K562 (cell line): ENCODE measurements around the gene TMEM117. TPM values are rescaled to one million over a fixed set of nuclear protein-coding genes. Genes with fewer than 3 reads are reported as not detected.
A peak's percentile ranks its signal among the peaks of the same experiment; 100 is the strongest.

Experiments used
- ATAC-seq: fragments of 200-7000 bp; cut with Tn5 transposase; 3 replicates; pipeline ENCODE4 v1.9.1; 2020; ENCODE audit warnings: moderate library complexity
- BruUV-seq: library from RNA; stranded (reverse); fragments of 400-500 nt; replicated peaks from 2 replicates; lab custom pipeline; 2021; lab: Mats Ljungman, UMichigan
- CTCF ChIA-PET: fragments of 300-600 bp; formaldehyde crosslinking; extraction: SDS; loops from one replicate; lab custom pipeline; 2021; ENCODE audit warnings: low intra/inter-chr PET ratio; lab: Yijun Ruan, JAX
- POLR2A ChIA-PET: fragments of 300-600, 350-650 bp; sonication (Branson Sonifier 250); formaldehyde crosslinking; extraction: SDS; loops from one replicate; lab custom pipeline; 2021; ENCODE audit warnings: antibody characterized with exemption, inconsistent platforms; lab: Yijun Ruan, JAX
- DNase-seq, 4 experiments: peaks; one replicate each; pipeline versions ENCODE4 v3.0.0 to v3.0.0-alpha.2; 2011 to 2018; ENCODE audit warnings: low spot score in 3 of 4, mixed read lengths in 3 of 4; ENCODE audit errors: extremely low read depth in 1 of 4
- FAIRE-seq: peaks from 2 replicates; lab custom pipeline; 2011; peaks lifted over from hg19 to GRCh38; lab: Jason Lieb, UNC
- H2AFZ ChIP-seq: 2 replicates; pipeline ENCODE4 v1.6.0; 2011; ENCODE audit warnings: low read depth, low read length, control low read depth, inconsistent platforms
- H3K27ac ChIP-seq: fragments of 200-600 bp; 3 replicates; pipeline ENCODE4 v1.8.0; 2011; ENCODE audit warnings: low read depth, mild to moderate bottlenecking, control low read depth, inconsistent platforms, low read length, moderate library complexity, mixed read lengths; ENCODE audit errors: extremely low read depth
- H3K27me3 ChIP-seq, 2 experiments: fragments of 300-600 bp in 1 of 2; 2 replicates in 1 of 2; 3 replicates in 1 of 2; pipeline versions ENCODE4 v1.6.0 to v1.8.0; 2011; ENCODE audit warnings: inconsistent platforms in 2 of 2, low read length in 2 of 2, mild to moderate bottlenecking in 1 of 2, mixed read lengths in 1 of 2, moderate library complexity in 1 of 2; ENCODE audit not compliant: control insufficient read depth in 2 of 2, insufficient read depth in 2 of 2
- H3K36me3 ChIP-seq: fragments of 300-600 bp; 3 replicates; pipeline ENCODE4 v1.8.0; 2011; ENCODE audit warnings: mild to moderate bottlenecking, low read length, inconsistent platforms; ENCODE audit not compliant: control insufficient read depth, insufficient read depth
- H3K4me1 ChIP-seq, 2 experiments: fragments of 200-600 bp in 1 of 2; replicated peaks in 1 of 2; 2 replicates in 1 of 2; 3 replicates in 1 of 2; pipeline versions ENCODE4 v1.5.1 to v1.8.0; 2011; ENCODE audit warnings: inconsistent platforms in 2 of 2, low read length in 2 of 2, mild to moderate bottlenecking in 1 of 2, mixed read lengths in 1 of 2, moderate library complexity in 1 of 2; ENCODE audit not compliant: control insufficient read depth in 2 of 2, insufficient read depth in 2 of 2
- H3K4me2 ChIP-seq: 2 replicates; pipeline ENCODE4 v1.6.1; 2011; ENCODE audit warnings: low read length, control low read depth, inconsistent platforms, mixed read lengths; ENCODE audit not compliant: insufficient read depth
- H3K4me3 ChIP-seq: fragments of 200-600 bp; sonication (generic), shearing (Covaris generic); 2 replicates; pipeline ENCODE4 v1.5.1; 2016; ENCODE audit warnings: control low read depth, inconsistent platforms
- H3K79me2 ChIP-seq: fragments of 200-600 bp; 3 replicates; pipeline ENCODE4 v1.8.0; 2011; ENCODE audit warnings: low read length, inconsistent platforms; ENCODE audit not compliant: control insufficient read depth, insufficient read depth
- H3K9ac ChIP-seq, 2 experiments: 2 replicates each; pipeline versions ENCODE4 v1.6.0 to v1.6.1; 2011; ENCODE audit warnings: low read depth in 2 of 2, low read length in 2 of 2, control low read depth in 1 of 2, inconsistent platforms in 1 of 2, mild to moderate bottlenecking in 1 of 2, mixed read lengths in 1 of 2; ENCODE audit not compliant: insufficient read depth in 1 of 2
- H3K9me1 ChIP-seq: one replicate; pipeline ENCODE4 v1.6.0; 2011; ENCODE audit warnings: inconsistent platforms, mild to moderate bottlenecking, low read length, moderate library complexity; ENCODE audit not compliant: control insufficient read depth, insufficient read depth
- H3K9me3 ChIP-seq: replicated peaks from 2 replicates; pipeline ENCODE4 v1.5.1; 2011; ENCODE audit warnings: low read depth, low read length, inconsistent platforms; ENCODE audit not compliant: control insufficient read depth, insufficient read depth
- H4K20me1 ChIP-seq: replicated peaks from 2 replicates; pipeline ENCODE4 v1.6.1; 2011; ENCODE audit warnings: low read length, inconsistent platforms, mixed read lengths; ENCODE audit not compliant: control insufficient read depth, insufficient read depth
- ARNT ChIP-seq, 2 experiments: fragments of 450-650 bp; IDR thresholded peaks; 2 replicates each; pipeline ENCODE4 v1.6.1; 2016; ENCODE audit warnings: mild to moderate bottlenecking in 1 of 2
- ATF1 ChIP-seq, 2 experiments: fragments of 450-650 bp in 1 of 2; IDR thresholded peaks; 2 replicates each; pipeline ENCODE4 v1.6.1; 2016; ENCODE audit warnings: missing compliant biosample characterization in 1 of 2, missing genetic modification characterization in 1 of 2
- BRCA1 ChIP-seq, 2 experiments: fragments of 450-650 bp in 1 of 2; sonication (generic) in 1 of 2; formaldehyde crosslinking in 1 of 2; IDR thresholded peaks; 2 replicates each; pipeline versions ENCODE4 v1.5.0 to v1.6.1; 2017 to 2020; ENCODE audit warnings: mild to moderate bottlenecking in 1 of 2, missing genetic modification reagents in 1 of 2
- CBX2 ChIP-seq: fragments of 200-600 bp; sonication (generic); IDR thresholded peaks from one replicate; pipeline ENCODE4 v1.6.1; 2012; ENCODE audit warnings: mild to moderate bottlenecking, low read length, inconsistent platforms; ENCODE audit not compliant: insufficient read depth, poor library complexity, severe bottlenecking
- CREM ChIP-seq: IDR thresholded peaks from 2 replicates; pipeline ENCODE4 v1.6.1; 2014; ENCODE audit warnings: antibody characterized with exemption, low read depth
- DPF2 ChIP-seq: fragments of 450-650 bp; IDR thresholded peaks from 2 replicates; pipeline ENCODE4 v1.6.1; 2016
- KDM2B ChIP-seq: fragments of 250-450 bp; sonication (Bioruptor Pico); IDR thresholded peaks from 2 replicates; pipeline ENCODE4 v1.8.0; 2021; ENCODE audit warnings: mild to moderate bottlenecking, moderate library complexity
- MEF2D ChIP-seq: conservative IDR thresholded peaks from 2 replicates; pipeline ENCODE4 v1.6.1; 2016; ENCODE audit warnings: low read depth, missing genetic modification characterization, missing compliant biosample characterization
- POLR2A ChIP-seq: fragments of 450-650 bp; conservative IDR thresholded peaks from 2 replicates; pipeline ENCODE4 v1.6.1; 2016
- SIN3B ChIP-seq: fragments of 450-650 bp; IDR thresholded peaks from 2 replicates; pipeline ENCODE4 v1.6.1; 2017; ENCODE audit warnings: low read depth, mild to moderate bottlenecking, moderate library complexity
- SMAD1 ChIP-seq: fragments of 150-350 bp; IDR thresholded peaks from 2 replicates; pipeline ENCODE4 v1.6.1; 2014; ENCODE audit warnings: low read length, low read depth; ENCODE audit not compliant: partially characterized antibody
- SMC3 ChIP-seq: conservative IDR thresholded peaks from 2 replicates; pipeline ENCODE4 v1.6.1; 2011; ENCODE audit warnings: low read depth, low read length, improper control_type of control experiment; ENCODE audit not compliant: insufficient read depth
- SNRNP70 ChIP-seq: fragments of 200-400 bp; formaldehyde crosslinking; optimal IDR thresholded peaks from 2 replicates; pipeline ENCODE3; 2017; ENCODE audit warnings: low read depth, low read length
- SPI1 ChIP-seq: IDR thresholded peaks from 2 replicates; pipeline ENCODE4 v1.6.1; 2011; ENCODE audit warnings: low read depth, low read length, control low read depth, borderline replicate concordance
- WGBS: fragments of 100-300 bp; shearing (Covaris generic); methylation state at CpG from one replicate; pipeline ENCODE4 v1.1.6; 2016; ENCODE audit warnings: low coverage, mixed read lengths; ENCODE audit not compliant: insufficient coverage; ENCODE audit errors: missing lambda C conversion rate; 5-methylcytosine and 5-hydroxymethylcytosine counted together
- in situ Hi-C: fragments of 300-500 bp; cut with MboI; formaldehyde crosslinking; loops from 4 replicates; pipeline ENCODE4 v1.15.0; 2018; ENCODE audit warnings: inconsistent platforms, mixed read lengths
- intact Hi-C: fragments of 100-400 bp; cut with micrococcal nuclease; formaldehyde crosslinking; loops from 2 replicates; pipeline ENCODE4 v1.14.2; 2022
- polyA plus RNA-seq, 8 experiments: library from polyadenylated mRNA; depleted of rRNA in 4 of 8; stranded (reverse) in 5 of 8; unstranded in 3 of 8; fragments of >200 nt; fragmentation: Nextera tagmentation in 2 of 8; fragmentation: Illumina TruSeq in 1 of 8; extraction: Ambion mirVana in 2 of 8; extraction: Trizol in 1 of 8; gene quantifications; 2 replicates each; pipeline versions ENCODE4 v1.2.1 to v1.2.3, GENCODE V29; 2011 to 2014; ENCODE audit warnings: inconsistent platforms in 1 of 8, missing spikeins in 1 of 8
- total RNA-seq, 7 experiments: library from RNA; depleted of rRNA in 6 of 7; stranded (reverse); fragments of >200 nt in 6 of 7; fragmentation: Illumina TruSeq in 2 of 7; extraction: Trizol in 2 of 7; gene quantifications; 2 replicates each; pipeline versions ENCODE4 v1.2.1 to v1.2.3, GENCODE V29; 2011 to 2021; ENCODE audit warnings: low replicate concordance in 1 of 7
- TF ChIP-seq, protein P1 (sequence below), 3 experiments: fragments of 200-800 bp in 1 of 3; sonication (Bioruptor generic) in 1 of 3; sonication (generic) in 1 of 3; formaldehyde crosslinking in 1 of 3; IDR thresholded peaks; 2 replicates each; pipeline versions ENCODE4 v1.6.1 to v1.8.0; 2016 to 2022; ENCODE audit warnings: mild to moderate bottlenecking in 2 of 3, missing compliant biosample characterization in 2 of 3, missing genetic modification characterization in 2 of 3, missing genetic modification reagents in 1 of 3
- TF ChIP-seq, protein P2 (sequence below): fragments of 450-650 bp; IDR thresholded peaks from 2 replicates; pipeline ENCODE4 v1.6.1; 2018; ENCODE audit warnings: mild to moderate bottlenecking, low read depth; ENCODE audit not compliant: partially characterized antibody
- TF ChIP-seq, protein P3 (sequence below), 3 experiments: IDR thresholded peaks in 2 of 3; conservative IDR thresholded peaks in 1 of 3; 2 replicates each; pipeline ENCODE4 v1.5.1; 2011 to 2012; ENCODE audit warnings: low read length in 3 of 3, mild to moderate bottlenecking in 3 of 3, control low read depth in 2 of 3, improper control_type of control experiment in 1 of 3, inconsistent platforms in 1 of 3, low read depth in 1 of 3, mixed read lengths in 1 of 3, moderate library complexity in 1 of 3; ENCODE audit not compliant: insufficient read depth in 2 of 3

The TMEM117 gene
- total and polyA plus RNA-seq, 9 of the 15 experiments (the other 6 are each of a cell fraction or from before 2014, with no cell fraction given): 0.31 to 2.8 (median 1.0) TPM

DNA sequence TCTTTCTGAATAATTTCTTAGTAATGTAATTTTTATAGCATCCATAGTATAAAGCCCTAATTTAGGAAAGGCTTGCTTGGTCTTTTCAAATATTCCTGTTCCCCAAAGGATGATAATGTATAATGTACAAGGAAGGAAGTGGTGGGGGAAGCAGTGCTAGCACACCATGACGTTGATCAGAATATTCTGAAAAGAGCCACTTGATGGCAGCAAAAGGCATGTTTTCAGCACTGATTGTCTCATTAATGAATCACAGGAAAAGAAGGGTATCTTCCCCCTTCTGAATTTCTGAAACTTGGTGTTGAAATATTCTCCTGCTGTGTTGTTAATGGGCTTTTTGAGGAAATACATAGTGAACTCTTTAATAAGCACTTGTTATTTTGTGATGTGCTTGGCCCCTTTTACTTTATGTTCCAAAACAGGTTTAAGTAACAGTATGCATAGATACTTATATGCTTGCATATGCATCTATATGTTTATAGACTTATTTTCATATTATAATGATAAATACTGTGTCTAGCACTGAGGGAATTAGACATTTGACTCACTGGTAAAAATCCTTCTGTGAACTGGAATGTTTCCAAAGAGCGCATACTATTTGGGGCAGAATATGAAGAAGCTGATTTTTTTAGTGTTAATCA, 122.0 kb downstream of the TMEM117 start:
- ChIA-PET POLR2A (no interaction called here), CTCF (no interaction called here)
- H4K20me1 ChIP-seq: no peaks in the 10 kb centered on the region
- H3K9me1 ChIP-seq: no peaks in the 10 kb centered on the region
- no peak overlapping the region for H2AFZ ChIP-seq
- H3K4me1 ChIP-seq: no peaks in the 10 kb centered on the region
- H3K4me2 ChIP-seq: no peak overlapping the region
- no peaks in the 10 kb centered on the region for H3K9me3 ChIP-seq
- 9% methylated on average over 2 of the region's 2 CpGs for WGBS
- ATAC-seq (peak; percentile 82), FAIRE-seq (no peak), DNase-seq (peak; percentile 12 to 44 (median 16))
- H3K36me3 ChIP-seq: no peaks in the 10 kb centered on the region
- H3K9ac ChIP-seq: no peak overlapping the region
- H3K27ac ChIP-seq: no peak overlapping the region
- no peaks in the 10 kb centered on the region for H3K79me2 ChIP-seq
- intact Hi-C loops (loop anchor here (1.0 kb wide), 1 partner anchor 972 kb away; no protein-coding TSS in a partner anchor), in situ Hi-C loops (no loop called here)
- BruUV-seq: no TSS peak
- no peak overlapping the region for H3K4me3 ChIP-seq
- H3K27me3 ChIP-seq: no peaks in the 10 kb centered on the region
- no peak for TF ChIP-seq KDM2B (CRISPR knock-in tag)
- TF ChIP-seq, protein P1, sequence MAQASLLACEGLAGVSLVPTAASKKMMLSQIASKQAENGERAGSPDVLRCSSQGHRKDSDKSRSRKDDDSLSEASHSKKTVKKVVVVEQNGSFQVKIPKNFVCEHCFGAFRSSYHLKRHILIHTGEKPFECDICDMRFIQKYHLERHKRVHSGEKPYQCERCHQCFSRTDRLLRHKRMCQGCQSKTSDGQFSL (CRISPR knock-in tag; IDR thresholded peaks at IDR 0.05): no peak
- TF ChIP-seq, protein P1 (tag; IDR thresholded peaks at IDR 0.05): no peak
- TF ChIP-seq SNRNP70: no peak
- TF ChIP-seq, protein P2, sequence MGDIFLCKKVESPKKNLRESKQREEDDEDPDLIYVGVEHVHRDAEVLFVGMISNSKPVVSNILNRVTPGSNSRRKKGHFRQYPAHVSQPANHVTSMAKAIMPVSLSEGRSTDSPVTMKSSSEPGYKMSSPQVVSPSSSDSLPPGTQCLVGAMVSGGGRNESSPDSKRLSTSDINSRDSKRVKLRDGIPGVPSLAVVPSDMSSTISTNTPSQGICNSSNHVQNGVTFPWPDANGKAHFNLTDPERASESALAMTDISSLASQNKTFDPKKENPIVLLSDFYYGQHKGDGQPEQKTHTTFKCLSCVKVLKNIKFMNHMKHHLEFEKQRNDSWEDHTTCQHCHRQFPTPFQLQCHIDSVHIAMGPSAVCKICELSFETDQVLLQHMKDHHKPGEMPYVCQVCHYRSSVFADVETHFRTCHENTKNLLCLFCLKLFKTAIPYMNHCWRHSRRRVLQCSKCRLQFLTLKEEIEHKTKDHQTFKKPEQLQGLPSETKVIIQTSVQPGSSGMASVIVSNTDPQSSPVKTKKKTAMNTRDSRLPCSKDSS: no peak
- no peak for TF ChIP-seq BRCA1 (IDR thresholded peaks at IDR 0.05)
- no peak for TF ChIP-seq BRCA1 (CRISPR knock-in tag; IDR thresholded peaks at IDR 0.05)
- no peak for TF ChIP-seq SMAD1
- no peak for TF ChIP-seq SIN3B
- 0 out of 2 replicates have a peak, but pooled peaks have one; percentile 28 for TF ChIP-seq SMC3
- TF ChIP-seq SPI1: 0 out of 2 replicates have a peak, but pooled peaks have one; percentile 17
- TF ChIP-seq POLR2A: no peak
- TF ChIP-seq, protein P3, sequence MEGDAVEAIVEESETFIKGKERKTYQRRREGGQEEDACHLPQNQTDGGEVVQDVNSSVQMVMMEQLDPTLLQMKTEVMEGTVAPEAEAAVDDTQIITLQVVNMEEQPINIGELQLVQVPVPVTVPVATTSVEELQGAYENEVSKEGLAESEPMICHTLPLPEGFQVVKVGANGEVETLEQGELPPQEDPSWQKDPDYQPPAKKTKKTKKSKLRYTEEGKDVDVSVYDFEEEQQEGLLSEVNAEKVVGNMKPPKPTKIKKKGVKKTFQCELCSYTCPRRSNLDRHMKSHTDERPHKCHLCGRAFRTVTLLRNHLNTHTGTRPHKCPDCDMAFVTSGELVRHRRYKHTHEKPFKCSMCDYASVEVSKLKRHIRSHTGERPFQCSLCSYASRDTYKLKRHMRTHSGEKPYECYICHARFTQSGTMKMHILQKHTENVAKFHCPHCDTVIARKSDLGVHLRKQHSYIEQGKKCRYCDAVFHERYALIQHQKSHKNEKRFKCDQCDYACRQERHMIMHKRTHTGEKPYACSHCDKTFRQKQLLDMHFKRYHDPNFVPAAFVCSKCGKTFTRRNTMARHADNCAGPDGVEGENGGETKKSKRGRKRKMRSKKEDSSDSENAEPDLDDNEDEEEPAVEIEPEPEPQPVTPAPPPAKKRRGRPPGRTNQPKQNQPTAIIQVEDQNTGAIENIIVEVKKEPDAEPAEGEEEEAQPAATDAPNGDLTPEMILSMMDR (IDR thresholded peaks at IDR 0.05 in 2 of 3, conservative IDR thresholded peaks at IDR 0.05 in 1 of 3; ENCODE audit: insufficient read depth in 2 of 3, low read depth in 1 of 3, low read length in 3 of 3): peak; percentile 24 to 56 (median 42); a peak in 4 of 6 replicates
- TF ChIP-seq CREM: 0 out of 2 replicates have a peak, but pooled peaks have one; percentile 19
- TF ChIP-seq DPF2: no peak
- TF ChIP-seq ARNT (IDR thresholded peaks at IDR 0.05): no peak
- no peak for TF ChIP-seq CBX2
- no peak for TF ChIP-seq MEF2D (tag)
- TF ChIP-seq ATF1 (CRISPR knock-in tag; IDR thresholded peaks at IDR 0.05): no peak
- TF ChIP-seq ATF1 (tag; IDR thresholded peaks at IDR 0.05): peak; percentile 39; the same call in 1 of the 2 replicates
